GM19328 (cell line): ENCODE measurements around the gene TRAFD1.
"Not testable (repeated sequence)": the region's sequence is repeated elsewhere in the genome, so short reads cannot be mapped to it uniquely, and the experiment has no call there.

Experiments
- ATAC-seq: cut with Tn5 transposase; IDR thresholded peaks from one replicate; pipeline ENCODE4 v1.9.1; 2021; ENCODE audit warnings: mild to moderate bottlenecking, moderate library complexity; ENCODE audit not compliant: unreplicated experiment

Gene TRAFD1

GRCh38 chr12:112158461-112159145, 33.2 kb downstream of the TRAFD1 start:
- ATAC-seq: not testable (repeated sequence)

GRCh38 chr12:112159146-112159541, 33.8 kb downstream of the TRAFD1 start:
- no peak for ATAC-seq

GRCh38 chr12:112160611-112161010, 35.3 kb downstream of the TRAFD1 start:
- no peak for ATAC-seq

- ATAC-seq: no peak
Observed at GRCh38 chr12:112161711-112162110, 36.4 kb downstream of the TRAFD1 start.

GRCh38 chr12:112162241-112162790, 37.0 kb downstream of the TRAFD1 start:
- no peak for ATAC-seq

- no peak for ATAC-seq
Observed at GRCh38 chr12:112163056-112163455, 37.7 kb downstream of the TRAFD1 start.

GRCh38 chr12:112163471-112163991, 38.2 kb downstream of the TRAFD1 start:
- ATAC-seq: no peak

GRCh38 chr12:112164011-112164660, 38.8 kb downstream of the TRAFD1 start:
- ATAC-seq: no peak

- no peak for ATAC-seq
Observed at GRCh38 chr12:112165624-112166023, 40.3 kb downstream of the TRAFD1 start.

- no peak for ATAC-seq
Observed at GRCh38 chr12:112166051-112167015, 41.0 kb downstream of the TRAFD1 start.

GRCh38 chr12:112167031-112167461, 41.7 kb downstream of the TRAFD1 start:
- no peak for ATAC-seq

GRCh38 chr12:112167718-112168525, 42.6 kb downstream of the TRAFD1 start:
- no peak for ATAC-seq

GRCh38 chr12:112168561-112168971, 43.2 kb downstream of the TRAFD1 start:
- no peak for ATAC-seq

GRCh38 chr12:112169161-112169872, 44.0 kb downstream of the TRAFD1 start:
- no peak for ATAC-seq

GRCh38 chr12:112169966-112170365, 44.6 kb downstream of the TRAFD1 start:
- no peak for ATAC-seq

GRCh38 chr12:112170376-112170775, 45.0 kb downstream of the TRAFD1 start:
- no peak for ATAC-seq

- ATAC-seq: no peak
Observed at GRCh38 chr12:112170971-112171596, 45.7 kb downstream of the TRAFD1 start.

GRCh38 chr12:112172556-112173324, 47.4 kb downstream of the TRAFD1 start:
- no peak for ATAC-seq
